WTC11 (cell line): Measurements from ENCODE around the gene GPR157.
"Not testable (repeated sequence)": the region's sequence is repeated elsewhere in the genome, so short reads cannot be mapped to it uniquely, and the experiment has no call there.

Experiments used
- CTCF ChIP-seq: fragments of 200-600 bp; IDR thresholded peaks from 2 replicates; pipeline ENCODE4 v1.8.0; 2022; ENCODE audit warnings: antibody characterized with exemption
- ETV6 ChIP-seq: sonication (generic); formaldehyde crosslinking; IDR thresholded peaks from 2 replicates; pipeline ENCODE4 v1.8.1; 2022; ENCODE audit warnings: mild to moderate bottlenecking, missing genetic modification reagents
- JAZF1 ChIP-seq: fragments of 250-450 bp; sonication (Bioruptor Pico); IDR thresholded peaks from 2 replicates; pipeline ENCODE4 v1.9.0; 2021; ENCODE audit warnings: moderate library complexity, mild to moderate bottlenecking, inconsistent platforms
- TP53 ChIP-seq: sonication (generic); formaldehyde crosslinking; IDR thresholded peaks from 2 replicates; pipeline ENCODE4 v1.8.1; 2023; ENCODE audit warnings: mild to moderate bottlenecking, missing genetic modification reagents
- TF ChIP-seq, protein P1 (sequence below): sonication (generic); formaldehyde crosslinking; IDR thresholded peaks from 2 replicates; pipeline ENCODE4 v1.8.1; 2022; ENCODE audit warnings: missing genetic modification reagents, borderline replicate concordance

- TF ChIP-seq CTCF; TP53 (CRISPR knock-in tag); ETV6 (CRISPR knock-in tag); JAZF1 (CRISPR knock-in tag): not testable (repeated sequence)
- TF ChIP-seq, protein P1, sequence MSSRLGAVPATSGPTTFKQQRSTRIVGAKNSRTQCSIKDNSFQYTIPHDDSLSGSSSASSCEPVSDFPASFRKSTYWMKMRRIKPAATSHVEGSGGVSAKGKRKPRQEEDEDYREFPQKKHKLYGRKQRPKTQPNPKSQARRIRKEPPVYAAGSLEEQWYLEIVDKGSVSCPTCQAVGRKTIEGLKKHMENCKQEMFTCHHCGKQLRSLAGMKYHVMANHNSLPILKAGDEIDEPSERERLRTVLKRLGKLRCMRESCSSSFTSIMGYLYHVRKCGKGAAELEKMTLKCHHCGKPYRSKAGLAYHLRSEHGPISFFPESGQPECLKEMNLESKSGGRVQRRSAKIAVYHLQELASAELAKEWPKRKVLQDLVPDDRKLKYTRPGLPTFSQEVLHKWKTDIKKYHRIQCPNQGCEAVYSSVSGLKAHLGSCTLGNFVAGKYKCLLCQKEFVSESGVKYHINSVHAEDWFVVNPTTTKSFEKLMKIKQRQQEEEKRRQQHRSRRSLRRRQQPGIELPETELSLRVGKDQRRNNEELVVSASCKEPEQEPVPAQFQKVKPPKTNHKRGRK = not testable (repeated sequence)
Observed at GRCh38 chr1:9093996-9094595, 34.8 kb downstream of the GPR157 start.
